Neuronal stem cell (in vitro differentiated cells): ENCODE results near the gene THEMIS2.

Source experiments
- DNase-seq: peaks from one replicate; pipeline ENCODE4 v3.0.0-alpha.2; 2013; ENCODE audit warnings: low spot score
- H2AFZ ChIP-seq: one replicate; pipeline ENCODE4 v1.6.1; 2013; ENCODE audit warnings: mild to moderate bottlenecking, low read length, inconsistent platforms
- H2AK5ac ChIP-seq: 2 replicates; pipeline ENCODE4 v1.6.1; 2013; ENCODE audit warnings: low read depth, mild to moderate bottlenecking, inconsistent platforms, low read length, moderate library complexity, mixed read lengths
- H2BK120ac ChIP-seq: 2 replicates; pipeline ENCODE4 v1.6.1; 2013; ENCODE audit warnings: low read depth, mild to moderate bottlenecking, inconsistent platforms, low read length, moderate library complexity, mixed read lengths
- H2BK12ac ChIP-seq: one replicate; pipeline ENCODE4 v1.6.1; 2013; ENCODE audit warnings: low read length, inconsistent platforms
- H2BK15ac ChIP-seq: 2 replicates; pipeline ENCODE4 v1.6.1; 2013; ENCODE audit warnings: mild to moderate bottlenecking, low read length, inconsistent platforms, mixed read lengths
- H2BK5ac ChIP-seq: one replicate; pipeline ENCODE4 v1.6.1; 2013; ENCODE audit warnings: inconsistent platforms, mild to moderate bottlenecking, low read length, moderate library complexity
- H3K14ac ChIP-seq: one replicate; pipeline ENCODE4 v1.6.1; 2013; ENCODE audit warnings: low read length, inconsistent platforms
- H3K18ac ChIP-seq: 2 replicates; pipeline ENCODE4 v1.6.1; 2013; ENCODE audit warnings: low read length, inconsistent platforms
- H3K23ac ChIP-seq: 2 replicates; pipeline ENCODE4 v1.6.1; 2013; ENCODE audit warnings: low read depth, mild to moderate bottlenecking, mixed read lengths, low read length, inconsistent platforms; ENCODE audit not compliant: poor library complexity
- H3K27ac ChIP-seq: replicated peaks from 3 replicates; pipeline ENCODE4 v1.5.1; 2013; ENCODE audit warnings: low read length, inconsistent platforms
- H3K27me3 ChIP-seq, 3 experiments: 2 replicates each; pipeline ENCODE4 v1.6.1; 2013; ENCODE audit warnings: low read length in 3 of 3, mild to moderate bottlenecking in 2 of 3, inconsistent platforms in 1 of 3, low read depth in 1 of 3, mixed read lengths in 1 of 3, moderate library complexity in 1 of 3; ENCODE audit not compliant: control insufficient read depth in 3 of 3, insufficient read depth in 3 of 3
- H3K36me3 ChIP-seq, 2 donors: replicated peaks in 1 of 2; 2 replicates each; pipeline ENCODE4 v1.6.1; 2013; ENCODE audit warnings: low read length in 2 of 2; ENCODE audit not compliant: control insufficient read depth in 2 of 2, insufficient read depth in 2 of 2
- H3K4ac ChIP-seq: 2 replicates; pipeline ENCODE4 v1.6.1; 2013; ENCODE audit warnings: inconsistent platforms, mild to moderate bottlenecking, low read length, moderate library complexity
- H3K4me1 ChIP-seq, 2 donors: 1 replicate in 1 of 2; 2 replicates in 1 of 2; pipeline ENCODE4 v1.6.1; 2013; ENCODE audit warnings: low read length in 2 of 2, low read depth in 1 of 2; ENCODE audit not compliant: control insufficient read depth in 2 of 2, insufficient read depth in 1 of 2
- H3K4me2 ChIP-seq: one replicate; pipeline ENCODE4 v1.6.1; 2013; ENCODE audit warnings: mild to moderate bottlenecking, low read length, inconsistent platforms; ENCODE audit not compliant: insufficient read depth, poor library complexity, severe bottlenecking
- H3K4me3 ChIP-seq, 2 donors: 2 replicates each; pipeline ENCODE4 v1.5.1; 2013; ENCODE audit warnings: low read length in 2 of 2, mild to moderate bottlenecking in 2 of 2, inconsistent platforms in 1 of 2, moderate library complexity in 1 of 2
- H3K79me1 ChIP-seq: one replicate; pipeline ENCODE4 v1.6.1; 2013; ENCODE audit warnings: low read depth, mild to moderate bottlenecking, inconsistent platforms, low read length, moderate library complexity
- H3K9ac ChIP-seq: one replicate; pipeline ENCODE4 v1.6.1; 2013; ENCODE audit warnings: mild to moderate bottlenecking, low read depth, low read length, inconsistent platforms; ENCODE audit not compliant: poor library complexity
- H3K9me3 ChIP-seq, 2 donors: replicated peaks in 1 of 2; 2 replicates each; pipeline versions ENCODE3 to v1.6.1; 2013; ENCODE audit warnings: low read length in 2 of 2, mild to moderate bottlenecking in 2 of 2, inconsistent platforms in 1 of 2, low read depth in 1 of 2, mixed read lengths in 1 of 2, moderate library complexity in 1 of 2; ENCODE audit not compliant: control insufficient read depth in 2 of 2, insufficient read depth in 1 of 2
- H4K8ac ChIP-seq: one replicate; pipeline ENCODE4 v1.6.1; 2013; ENCODE audit warnings: low read depth, mild to moderate bottlenecking, inconsistent platforms, low read length, moderate library complexity
- H4K91ac ChIP-seq: one replicate; pipeline ENCODE4 v1.6.1; 2013; ENCODE audit warnings: low read length, low read depth, mild to moderate bottlenecking, inconsistent platforms; ENCODE audit not compliant: poor library complexity
- WGBS, 2 donors: extraction: QIAGEN DNeasy Blood & Tissue Kit; methylation state at CpG; one replicate each; pipeline ENCODE4 v1.1.7; 2013; ENCODE audit warnings: missing lambda C conversion rate in 2 of 2, mixed read lengths in 1 of 2; ENCODE audit not compliant: insufficient read length in 2 of 2, insufficient replicate concordance in 1 of 2; ENCODE audit errors: extremely low coverage in 2 of 2; 5-methylcytosine and 5-hydroxymethylcytosine counted together

THEMIS2 gene

DNA sequence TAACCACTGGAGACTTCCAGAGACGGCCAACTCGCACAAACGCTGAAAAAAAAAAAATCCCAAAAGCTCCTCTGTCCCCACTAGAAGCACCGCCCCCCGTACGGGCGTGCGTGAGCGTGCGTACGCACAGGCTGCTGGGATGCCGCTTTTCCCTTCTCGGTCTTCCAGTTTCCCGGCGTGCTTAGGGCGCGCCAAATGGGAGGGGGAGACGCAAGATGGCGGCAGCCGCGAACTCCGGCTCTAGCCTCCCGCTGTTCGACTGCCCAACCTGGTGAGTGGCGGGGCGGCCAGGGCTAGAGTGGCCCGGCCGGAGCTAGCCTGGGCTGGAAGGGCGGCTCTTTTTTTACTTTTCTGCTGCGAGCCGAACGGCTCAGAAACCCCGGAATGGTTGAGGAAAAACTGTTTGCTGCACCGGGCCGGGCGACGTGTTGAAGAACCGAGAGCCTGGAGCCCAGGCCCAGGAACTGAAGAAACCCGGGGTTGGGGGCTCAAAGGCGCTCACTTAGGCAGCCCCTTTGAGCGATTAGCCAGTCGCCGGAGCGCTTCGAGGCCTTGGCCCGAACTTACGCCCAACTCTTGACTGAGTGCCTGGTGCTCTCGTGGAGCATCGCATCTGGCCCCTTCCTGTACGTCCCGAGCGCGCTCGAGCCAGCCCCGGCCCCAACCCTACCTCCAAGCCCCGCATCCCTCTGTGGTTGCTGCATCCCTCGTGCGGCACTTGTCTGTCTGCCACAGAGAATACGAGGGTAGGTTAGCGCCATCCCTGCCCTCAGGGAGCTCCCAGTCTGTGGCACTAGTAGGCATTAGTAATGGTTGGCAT is 41.5 kb upstream of the THEMIS2 start, which contains the start of gene PPP1R8:
TSS of gene PPP1R8 (plus strand) at position 162 of the 820 bp plus-strand sequence. CDS start at position 216, 54 bp downstream.
- H3K4me2 ChIP-seq, result peak within 1 kb of the TSS; percentile 63
- no peak within 1 kb of the TSS for H2BK12ac ChIP-seq
- peak within 1 kb of the TSS; percentile 92 to 93 for H3K4me3 ChIP-seq
- no CpG with 5 or more reads among the region's 60 CpGs for WGBS, 2 donors
- H3K18ac ChIP-seq, result peak within 1 kb of the TSS; percentile 92
- peaks cover 2 to 36% of the 10 kb centered on the region in 2 donors for H3K36me3 ChIP-seq
- peaks cover 4 to 6% of the 10 kb centered on the region in 2 donors for H3K4me1 ChIP-seq
- H4K8ac ChIP-seq, result no peak within 1 kb of the TSS
- H2AK5ac ChIP-seq, result peak within 1 kb of the TSS; percentile 78
- H3K4ac ChIP-seq, result peak within 1 kb of the TSS; percentile 26
- H2AFZ ChIP-seq, result peak within 1 kb of the TSS; percentile 88
- H3K9me3 ChIP-seq, result no peaks in the 10 kb centered on the region
- peak within 1 kb of the TSS; percentile 98 for H3K23ac ChIP-seq
- peak within 1 kb of the TSS; percentile 77 for H3K14ac ChIP-seq
- peaks cover 3% of the 10 kb centered on the region for H3K79me1 ChIP-seq
- H3K27ac ChIP-seq, result peak within 1 kb of the TSS; percentile 94
- H2BK120ac ChIP-seq, result peak within 1 kb of the TSS; percentile 19
- peak within 1 kb of the TSS; percentile 55 for H2BK5ac ChIP-seq
- H2BK15ac ChIP-seq, result peak within 1 kb of the TSS; percentile 23
- peak; percentile 89 for DNase-seq
- no peak within 1 kb of the TSS for H4K91ac ChIP-seq
- peak within 1 kb of the TSS; percentile 90 for H3K9ac ChIP-seq
- H3K27me3 ChIP-seq, result no peaks in the 10 kb centered on the region

DNA sequence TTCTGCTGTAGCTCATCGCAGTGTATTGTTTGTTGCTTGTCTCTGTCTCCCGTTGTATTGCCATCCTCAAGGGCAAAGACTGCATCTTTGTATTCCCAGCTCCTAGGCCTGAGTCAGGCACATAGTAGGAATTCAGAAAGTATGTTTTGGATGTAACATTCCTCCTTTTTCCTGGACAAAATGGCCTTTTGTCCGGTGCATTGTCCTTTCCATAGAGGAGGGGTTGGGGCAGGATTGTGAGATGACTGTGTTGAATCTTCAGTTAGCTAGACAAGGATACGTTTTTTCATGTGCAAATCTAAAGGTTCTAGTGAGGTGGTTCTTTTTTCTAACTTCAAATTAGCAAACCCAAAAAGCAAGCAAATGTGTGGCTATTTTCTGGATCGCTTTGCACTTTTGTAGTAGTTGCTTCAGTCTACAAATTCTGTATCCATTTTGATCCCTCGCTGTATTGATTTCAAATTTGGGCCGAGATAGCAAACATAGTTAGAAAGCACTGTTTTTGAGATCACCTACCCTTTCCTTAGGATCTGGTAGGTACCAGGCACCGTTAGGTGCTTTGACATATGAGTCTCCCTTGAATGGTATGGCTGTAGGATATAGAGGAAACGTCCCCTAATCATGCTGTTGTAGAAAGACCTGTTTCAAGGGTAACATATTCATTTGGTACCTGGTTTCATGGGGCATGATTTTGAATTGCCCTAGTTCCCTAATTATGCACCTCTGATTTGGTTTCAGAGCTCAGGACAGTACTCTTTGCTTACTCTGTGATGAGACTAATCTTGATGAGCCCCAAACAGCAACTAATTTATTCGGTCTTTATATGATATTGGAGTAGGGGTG is 40.6 kb upstream of the THEMIS2 start:
- no peak overlapping the region for H2BK12ac ChIP-seq
- H3K9ac ChIP-seq, result no peak overlapping the region
- peaks cover 3% of the 10 kb centered on the region for H3K79me1 ChIP-seq
- no peak overlapping the region for H4K8ac ChIP-seq
- peak overlapping the region; percentile 88 for H2AFZ ChIP-seq
- no peak overlapping the region for H3K4ac ChIP-seq
- no peak overlapping the region for H3K27ac ChIP-seq
- no peak overlapping the region for H2BK15ac ChIP-seq
- peaks cover 0 to under 1% of the 10 kb centered on the region in 2 donors for H3K9me3 ChIP-seq
- no peak overlapping the region for H2BK5ac ChIP-seq
- no peak overlapping the region for H3K18ac ChIP-seq
- H3K36me3 ChIP-seq, result peaks cover 2 to 42% of the 10 kb centered on the region in 2 donors
- no peak overlapping the region for H4K91ac ChIP-seq
- peaks cover 4 to 6% of the 10 kb centered on the region in 2 donors for H3K4me1 ChIP-seq
- no peak for DNase-seq
- H3K4me2 ChIP-seq, result peak overlapping the region; percentile 63
- no peaks in the 10 kb centered on the region for H3K27me3 ChIP-seq
- H3K23ac ChIP-seq, result no peak overlapping the region
- H2AK5ac ChIP-seq, result no peak overlapping the region
- no peak overlapping the region for H3K14ac ChIP-seq
- no CpG with 5 or more reads among the region's 10 CpGs for WGBS, 2 donors
- H3K4me3 ChIP-seq, result peak overlapping the region; percentile 92 to 93
- no peak overlapping the region for H2BK120ac ChIP-seq

GRCh38 chr1:27832762-27833161 is 39.6 kb upstream of the THEMIS2 start:
- Histone ChIP-seq H3K27me3 (no peaks in the 10 kb centered on the region), H2BK12ac (no peak overlapping the region)

More at GRCh38 chr1:27832762-27833161, 39.6 kb upstream of the THEMIS2 start:
- H3K9ac ChIP-seq, result no peak overlapping the region
- H2AFZ ChIP-seq, result no peak overlapping the region
- DNase-seq, result no peak
- H3K4ac ChIP-seq, result no peak overlapping the region
- no peak overlapping the region for H3K4me3 ChIP-seq
- H3K27ac ChIP-seq, result no peak overlapping the region
- WGBS, 2 donors, result no CpG with 5 or more reads among the region's 2 CpGs
- H4K8ac ChIP-seq, result no peak overlapping the region
- no peak overlapping the region for H2BK5ac ChIP-seq
- no peak overlapping the region for H3K23ac ChIP-seq
- no peak overlapping the region for H3K14ac ChIP-seq
- no peak overlapping the region for H4K91ac ChIP-seq
- peaks cover 0 to 2% of the 10 kb centered on the region in 2 donors for H3K9me3 ChIP-seq
- no peak overlapping the region for H2BK15ac ChIP-seq
- H2BK120ac ChIP-seq, result no peak overlapping the region
- peaks cover 2 to 45% of the 10 kb centered on the region in 2 donors for H3K36me3 ChIP-seq
- H3K4me1 ChIP-seq, result peaks cover 4 to 6% of the 10 kb centered on the region in 2 donors
- no peak overlapping the region for H3K4me2 ChIP-seq
- H3K79me1 ChIP-seq, result peaks cover 3% of the 10 kb centered on the region
- H3K18ac ChIP-seq, result no peak overlapping the region
- H2AK5ac ChIP-seq, result no peak overlapping the region
